T-helper 1 cell treated with Interleukin-12 subunit alpha and Interleukin-12 subunit beta and Interleukin-4 antibody, amounts not matched to agents 30 ng/mL and 1 ng/mL, for 36 hours (primary cell): ENCODE results near the gene SPATA45. TPM values are rescaled to one million over a fixed set of nuclear protein-coding genes. Genes with fewer than 3 reads are reported as not detected.
"Not testable (repeated sequence)": the region's sequence is repeated elsewhere in the genome, so short reads cannot be mapped to it uniquely, and the experiment has no call there.

ENCODE experiments used
- intact Hi-C: fragments of 100-400 bp; cut with micrococcal nuclease; formaldehyde crosslinking; loops from one replicate; pipeline ENCODE4 v1.15.1; 2024
- total RNA-seq: library from RNA; stranded (reverse); gene quantifications from 2 replicates; pipeline ENCODE4 v1.2.3, GENCODE V29; 2022

Gene SPATA45
- 0.93 TPM in 1 of 2 replicates, not detected in the other for total RNA-seq

GRCh38 chr1:212847549-212847948 lies at the start of gene SPATA45:
Gene SPATA45 (minus strand): TSS chr1:212847649. CDS start chr1:212836149, 11,500 bp downstream.
- intact Hi-C loops = no loop called here

GRCh38 chr1:212892108-212892507 lies 44.7 kb upstream of the SPATA45 start:
- intact Hi-C loops = no loop called here

- intact Hi-C loops = no loop called here
These were observed 37.1 kb upstream of the SPATA45 start for GRCh38 chr1:212884592-212884991.

GRCh38 chr1:212879947-212880690 lies 32.7 kb upstream of the SPATA45 start:
- intact Hi-C loops = no loop called here

GRCh38 chr1:212878418-212878817 lies 31.0 kb upstream of the SPATA45 start:
- intact Hi-C loops = no loop called here

- intact Hi-C loops = no loop called here
These were observed 26.1 kb upstream of the SPATA45 start for GRCh38 chr1:212873518-212873917.

GRCh38 chr1:212871976-212872375 lies 24.5 kb upstream of the SPATA45 start:
- intact Hi-C loops = no loop called here

GRCh38 chr1:212867192-212867591 lies 19.7 kb upstream of the SPATA45 start:
- intact Hi-C loops = no loop called here

- intact Hi-C loops = no loop called here
These were observed 16.8 kb upstream of the SPATA45 start for GRCh38 chr1:212864201-212864600.

- intact Hi-C loops = not testable (repeated sequence)
These were observed 15.9 kb upstream of the SPATA45 start for GRCh38 chr1:212863345-212863744.

GRCh38 chr1:212862111-212862690 lies 14.8 kb upstream of the SPATA45 start:
- intact Hi-C loops = no loop called here

- intact Hi-C loops = no loop called here
These were observed 13.5 kb upstream of the SPATA45 start for GRCh38 chr1:212860713-212861581.

- intact Hi-C loops = loop anchor here (1.0 to 10.0 kb wide), 13 partner anchors 67 to 1746 kb away; partner anchors contain the start of genes ANGEL2, ATF3, CENPF and NSL1
These were observed 11.2 kb upstream of the SPATA45 start for GRCh38 chr1:212858461-212859265.

- intact Hi-C loops = loop anchor here (1.0 to 10.0 kb wide), 13 partner anchors 67 to 1747 kb away; partner anchors contain the start of genes ANGEL2, ATF3, CENPF and NSL1
These were observed 10.6 kb upstream of the SPATA45 start, which contains the start of gene FLVCR1 for GRCh38 chr1:212857992-212858460. Gene FLVCR1 (plus strand): TSS chr1:212858275. CDS start chr1:212858453, 178 bp downstream.

GRCh38 chr1:212856755-212857154 lies 9.3 kb upstream of the SPATA45 start:
- intact Hi-C loops = loop anchor here (5.0 to 10.0 kb wide), 3 partner anchors 299 to 1748 kb away; partner anchors contain the start of gene CENPF

- intact Hi-C loops = loop anchor here (10.0 kb wide), 1 partner anchor 1751 kb away; the partner anchor contains the start of gene CENPF
These were observed 6.2 kb upstream of the SPATA45 start for GRCh38 chr1:212853658-212854057.

- intact Hi-C loops = loop anchor here (10.0 kb wide), 1 partner anchor 1753 kb away; the partner anchor contains the start of gene CENPF
These were observed 4.7 kb upstream of the SPATA45 start for GRCh38 chr1:212852105-212852688.

GRCh38 chr1:212844521-212844920 lies 2.9 kb downstream of the SPATA45 start:
- intact Hi-C loops = not testable (repeated sequence)

GRCh38 chr1:212838145-212838544 lies 9.3 kb downstream of the SPATA45 start:
- intact Hi-C loops = no loop called here
